ENCODE results near the gene MPL. TPM values are rescaled to one million over a fixed set of nuclear protein-coding genes. Genes with fewer than 3 reads are reported as not detected.

MPL gene
- polyA plus RNA-seq, 1 donor from 2014 or later: not detected

DNA sequence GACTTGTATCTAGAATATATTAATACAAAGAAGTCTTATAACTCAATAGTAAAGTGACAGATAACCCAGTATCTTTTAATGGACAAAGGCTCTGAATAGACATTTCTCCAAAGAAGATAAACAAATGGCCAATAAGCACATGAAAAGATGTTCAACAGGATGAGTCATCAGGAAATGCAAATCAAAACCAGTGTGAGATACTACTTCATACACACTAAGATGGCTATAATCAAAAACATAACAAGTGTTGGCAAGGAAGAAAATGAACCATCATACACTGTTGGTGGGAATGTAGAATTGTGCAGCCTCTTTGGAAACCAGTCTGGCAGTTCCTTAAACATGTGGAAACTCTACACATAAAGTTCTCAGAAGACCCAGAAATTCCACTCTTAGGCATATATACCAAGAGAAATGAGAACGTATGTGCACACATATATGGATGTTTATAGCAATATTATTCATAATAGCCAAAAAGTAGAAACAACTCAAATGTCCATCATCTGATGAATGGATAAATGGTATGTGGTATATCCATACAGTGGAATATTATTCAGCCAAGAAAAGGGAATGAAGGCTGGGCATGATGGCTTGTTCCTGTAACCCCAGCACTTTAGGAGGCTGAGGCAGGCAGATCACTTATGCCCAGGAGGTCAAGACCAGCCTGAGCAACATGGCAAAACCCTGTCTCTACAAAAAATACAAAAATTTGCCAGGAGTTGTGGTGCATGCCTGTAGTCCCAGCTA is 9.9 kb upstream of the MPL start:
- Mint-ChIP-seq H3K9me3 (peaks cover 5 to 34% (median 11%) of the 10 kb centered on the region in 3 donors), H3K4me3 (no peak overlapping the region), H3K27ac (no peak overlapping the region), H3K36me3 (no peaks in the 10 kb centered on the region), H3K27me3 (peaks cover 6% of the 10 kb centered on the region), H3K4me1 (no peaks in the 10 kb centered on the region)

DNA sequence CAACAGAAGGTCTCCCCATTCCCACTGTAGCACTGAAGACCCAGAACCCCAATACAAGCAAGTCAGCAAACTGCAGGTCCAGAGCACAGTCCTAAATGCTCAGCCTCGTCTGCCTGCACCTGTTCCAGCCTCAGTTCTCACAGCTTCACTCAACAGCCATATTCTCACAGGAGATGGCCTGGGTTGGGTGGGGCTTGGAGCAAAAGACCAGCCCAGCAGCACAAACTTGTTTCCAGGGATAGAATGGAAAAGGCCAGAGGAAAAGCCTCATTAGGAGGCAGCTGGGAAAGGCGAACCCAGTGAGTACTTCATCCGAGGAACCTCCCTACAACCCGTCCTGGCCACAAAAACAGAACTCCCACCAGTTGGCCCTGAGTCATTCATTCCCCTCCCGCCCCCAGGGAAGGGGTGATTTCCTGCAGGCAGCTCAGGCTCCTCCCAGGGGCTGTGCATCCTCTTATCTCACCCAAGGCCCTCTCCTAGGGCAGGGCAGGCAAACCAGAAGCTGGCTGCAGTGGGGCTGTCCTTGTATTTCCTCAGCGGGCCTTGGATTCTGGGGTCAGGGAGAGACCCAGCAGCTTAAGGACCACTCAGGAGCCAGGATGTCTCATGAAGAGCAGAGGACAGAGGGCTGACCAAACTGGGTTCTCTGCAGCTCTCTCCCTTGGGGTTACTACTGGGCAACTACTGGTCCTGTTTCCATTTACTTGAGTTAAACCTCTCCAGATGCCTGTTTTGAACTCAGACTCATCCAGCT is 7.4 kb upstream of the MPL start:
- no peaks in the 10 kb centered on the region for H3K4me1 Mint-ChIP-seq
- H3K27me3 Mint-ChIP-seq: no peaks in the 10 kb centered on the region
- no peak overlapping the region for H3K27ac Mint-ChIP-seq
- no peaks in the 10 kb centered on the region for H3K36me3 Mint-ChIP-seq
- H3K9me3 Mint-ChIP-seq: peaks cover 1 to 23% (median 7%) of the 10 kb centered on the region in 3 donors
- no peak overlapping the region for H3K4me3 Mint-ChIP-seq

DNA sequence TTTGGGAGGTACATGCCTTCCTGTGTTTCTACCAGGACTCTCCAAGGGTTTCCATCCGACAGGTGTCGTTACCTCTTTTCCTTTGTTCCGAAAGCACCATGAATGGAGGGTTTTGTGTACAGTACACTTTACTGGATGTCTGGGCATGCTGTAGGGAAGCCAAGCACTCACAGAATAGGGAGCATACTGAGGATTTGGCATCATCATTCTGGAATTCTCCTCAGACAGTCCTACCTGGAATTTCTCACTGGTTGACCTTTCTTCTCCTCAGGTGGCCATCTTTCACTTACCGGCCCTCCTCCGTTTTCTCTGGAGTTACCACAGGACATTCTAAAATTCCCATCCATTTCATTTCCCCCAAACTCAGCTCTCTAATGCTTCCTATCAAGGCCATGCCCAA is 5.9 kb upstream of the MPL start:
- H3K4me3 Mint-ChIP-seq: no peak overlapping the region
- no peak overlapping the region for H3K27ac Mint-ChIP-seq
- H3K9me3 Mint-ChIP-seq: peaks cover 0 to 16% (median 2%) of the 10 kb centered on the region in 3 donors
- no peaks in the 10 kb centered on the region for H3K4me1 Mint-ChIP-seq
- H3K36me3 Mint-ChIP-seq: no peaks in the 10 kb centered on the region
- H3K27me3 Mint-ChIP-seq: no peaks in the 10 kb centered on the region

DNA sequence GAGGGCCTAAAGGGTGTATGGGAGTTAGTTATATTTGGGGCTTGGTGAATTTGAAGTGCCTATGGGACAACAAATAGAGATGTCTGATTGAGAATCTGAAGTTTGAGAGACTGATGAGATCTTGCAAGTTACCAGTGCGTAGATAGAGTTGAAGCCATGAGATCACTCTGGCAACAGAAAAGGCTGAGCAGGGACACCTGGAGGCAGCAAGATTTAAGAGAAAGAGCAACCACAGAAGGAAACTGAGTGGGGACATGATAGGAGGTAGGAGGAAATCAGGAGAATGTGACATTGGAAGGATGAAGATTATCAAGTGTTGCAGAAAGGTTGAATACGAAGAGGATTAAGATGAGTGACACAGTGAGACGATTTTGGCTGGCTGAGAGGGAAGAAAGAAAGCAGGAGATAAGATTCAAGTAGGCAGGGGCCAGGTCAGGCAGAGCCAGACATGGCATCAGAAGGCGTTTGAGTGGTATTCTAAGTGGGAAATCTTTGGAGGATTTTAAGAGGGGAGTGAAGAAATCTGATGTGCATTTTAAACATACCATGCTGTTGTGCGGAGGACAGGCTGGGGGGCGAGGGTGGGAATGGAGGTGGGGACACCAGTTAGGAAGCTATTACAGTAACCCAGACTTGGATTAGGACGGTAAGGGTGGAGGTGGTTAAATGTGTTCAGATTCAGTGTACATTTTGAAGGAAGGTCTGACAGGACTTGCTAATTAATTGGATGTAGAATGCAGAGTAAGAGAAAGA is 3.0 kb upstream of the MPL start:
- no peaks in the 10 kb centered on the region for H3K4me1 Mint-ChIP-seq
- no peaks in the 10 kb centered on the region for H3K9me3 Mint-ChIP-seq
- no peak overlapping the region for H3K4me3 Mint-ChIP-seq
- peaks cover 3% of the 10 kb centered on the region for H3K27me3 Mint-ChIP-seq
- H3K27ac Mint-ChIP-seq: no peak overlapping the region
- H3K36me3 Mint-ChIP-seq: no peaks in the 10 kb centered on the region

DNA sequence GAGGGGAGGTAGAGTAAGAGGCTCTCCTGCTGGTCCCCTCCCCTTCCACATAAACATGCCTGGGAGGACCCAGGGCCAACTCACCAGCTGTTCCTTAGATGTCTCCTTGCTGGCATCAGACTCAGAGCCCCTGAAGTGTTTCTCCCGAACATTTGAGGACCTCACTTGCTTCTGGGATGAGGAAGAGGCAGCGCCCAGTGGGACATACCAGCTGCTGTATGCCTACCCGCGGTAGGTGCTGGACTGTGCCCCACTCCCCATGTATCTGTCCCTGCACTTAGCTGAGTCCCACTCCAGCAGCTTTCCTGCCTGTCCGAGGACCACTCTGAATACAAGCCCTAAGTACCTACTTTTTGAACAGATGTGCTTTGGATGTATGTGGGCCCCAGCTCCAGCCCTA is 383 bp downstream of the MPL start:
- Mint-ChIP-seq H3K27me3 (peaks cover 3% of the 10 kb centered on the region), H3K4me1 (peaks cover 0 to 2% (median 0%) of the 10 kb centered on the region in 3 donors), H3K27ac (no peak overlapping the region), H3K9me3 (peaks cover 0 to 2% (median 0%) of the 10 kb centered on the region in 3 donors), H3K4me3 (no peak overlapping the region), H3K36me3 (no peaks in the 10 kb centered on the region)

DNA sequence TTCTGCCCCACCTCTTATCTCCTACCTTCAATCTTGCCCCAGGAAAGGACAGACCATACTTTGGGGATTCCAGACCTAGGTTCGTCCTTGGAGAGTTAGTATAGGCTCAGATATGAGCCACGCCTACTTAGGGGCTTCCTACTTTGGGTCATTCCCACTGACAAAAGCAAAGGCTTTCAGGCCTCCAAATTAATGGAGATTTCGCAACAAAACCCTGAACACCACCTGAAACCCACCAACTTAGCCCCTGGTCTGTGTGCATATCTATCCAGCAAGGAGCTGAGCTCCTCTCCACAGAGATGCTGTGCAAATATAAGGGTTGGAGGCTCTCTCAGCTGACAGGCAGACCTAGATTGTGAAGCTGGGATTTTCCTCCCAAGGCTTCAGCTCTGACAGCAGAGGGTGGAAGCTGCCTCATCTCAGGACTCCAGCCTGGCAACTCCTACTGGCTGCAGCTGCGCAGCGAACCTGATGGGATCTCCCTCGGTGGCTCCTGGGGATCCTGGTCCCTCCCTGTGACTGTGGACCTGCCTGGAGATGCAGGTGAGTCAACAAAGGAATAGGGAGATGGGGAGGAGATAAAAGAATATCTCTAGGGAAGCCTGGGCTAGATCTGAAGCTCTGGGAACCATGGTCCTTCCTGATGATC is 2.1 kb downstream of the MPL start:
- peaks cover 0 to 2% (median 0%) of the 10 kb centered on the region in 3 donors for H3K4me1 Mint-ChIP-seq
- H3K4me3 Mint-ChIP-seq: no peak overlapping the region
- H3K9me3 Mint-ChIP-seq: peaks cover 0 to 2% (median 0%) of the 10 kb centered on the region in 3 donors
- H3K27ac Mint-ChIP-seq: no peak overlapping the region
- peaks cover 3% of the 10 kb centered on the region for H3K27me3 Mint-ChIP-seq
- H3K36me3 Mint-ChIP-seq: no peaks in the 10 kb centered on the region

DNA sequence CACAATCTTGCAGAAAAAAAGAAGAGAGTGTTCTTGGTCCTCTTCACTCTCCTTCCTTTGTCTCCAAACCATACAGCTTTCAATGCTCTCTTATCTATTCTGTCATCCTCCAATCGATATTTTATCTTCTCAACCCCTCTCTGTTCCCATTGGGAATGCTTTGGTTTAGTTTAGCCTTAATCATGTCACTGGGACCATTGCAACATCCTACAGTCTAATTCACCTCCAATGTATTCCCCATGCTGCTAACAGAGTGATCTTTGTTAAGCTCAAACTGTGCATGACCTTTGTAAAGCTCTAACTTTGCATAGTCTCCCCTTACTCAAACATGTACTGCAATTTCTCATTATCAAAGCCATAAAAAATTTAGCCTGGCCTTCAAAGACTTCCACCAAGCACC is 2.9 kb downstream of the MPL start:
- Mint-ChIP-seq H3K27me3 (peaks cover 3% of the 10 kb centered on the region), H3K36me3 (no peaks in the 10 kb centered on the region), H3K4me1 (peaks cover 0 to 2% (median 0%) of the 10 kb centered on the region in 3 donors), H3K27ac (no peak overlapping the region), H3K9me3 (peaks cover 0 to 2% (median 0%) of the 10 kb centered on the region in 3 donors), H3K4me3 (no peak overlapping the region)

DNA sequence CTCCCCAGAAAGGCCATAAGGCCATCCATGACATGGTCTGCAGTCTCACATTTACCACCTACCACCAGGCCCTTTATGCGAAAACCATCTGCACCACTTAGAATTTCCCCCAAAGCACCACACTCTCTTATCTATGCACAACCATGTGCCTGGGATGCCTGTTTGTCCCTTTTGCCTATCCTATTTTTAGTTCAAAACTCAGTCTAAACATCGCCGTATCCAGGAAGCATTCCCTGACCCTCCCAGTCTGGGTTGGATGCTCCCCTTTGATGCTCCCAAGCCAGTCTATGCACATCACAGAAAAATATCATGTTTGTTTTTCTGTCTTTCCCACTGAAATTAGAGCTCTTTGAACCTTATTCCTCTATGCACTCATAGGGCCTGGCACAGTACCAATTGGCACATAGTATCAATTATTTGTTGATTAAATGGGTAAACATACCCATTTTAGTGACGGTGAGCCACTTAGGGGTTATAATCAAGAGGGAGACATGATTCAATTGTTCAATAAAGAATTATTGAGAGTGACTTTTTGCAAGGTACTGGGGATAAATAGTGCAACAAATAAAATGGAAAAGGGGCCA is 6.7 kb downstream of the MPL start:
- Mint-ChIP-seq H3K9me3 (peaks cover 0 to 2% (median 0%) of the 10 kb centered on the region in 3 donors), H3K36me3 (no peaks in the 10 kb centered on the region), H3K27me3 (peaks cover 3% of the 10 kb centered on the region), H3K4me1 (peaks cover 0 to 5% (median 4%) of the 10 kb centered on the region in 3 donors), H3K27ac (peak overlapping the region in 1 of 3 donors; percentile 7), H3K4me3 (no peak overlapping the region)

DNA sequence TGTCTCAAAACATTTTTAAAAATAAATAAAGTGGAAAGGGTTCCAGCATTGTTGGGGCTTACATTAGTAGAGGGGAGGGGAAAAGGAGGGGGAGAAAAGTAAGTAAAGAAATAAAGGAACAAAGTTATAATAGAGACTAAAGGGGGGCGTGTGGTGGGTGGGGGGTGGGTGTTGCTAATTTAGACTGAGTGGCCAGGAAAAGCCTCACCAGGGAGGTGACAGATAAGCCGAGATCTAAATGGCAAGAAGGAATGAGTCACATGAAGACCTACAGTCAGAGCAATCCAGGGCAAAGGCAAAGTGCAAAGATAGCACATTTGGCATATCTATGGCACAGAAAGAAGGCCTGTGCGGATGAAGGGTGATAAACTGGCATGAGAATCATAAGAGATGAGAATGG is 7.5 kb downstream of the MPL start:
- Mint-ChIP-seq H3K4me3 (no peak overlapping the region), H3K9me3 (peaks cover 0 to 2% (median 0%) of the 10 kb centered on the region in 3 donors), H3K27ac (no peak overlapping the region), H3K27me3 (peaks cover 3% of the 10 kb centered on the region), H3K4me1 (peaks cover 0 to 12% (median 11%) of the 10 kb centered on the region in 3 donors), H3K36me3 (peaks cover 3% of the 10 kb centered on the region)

DNA sequence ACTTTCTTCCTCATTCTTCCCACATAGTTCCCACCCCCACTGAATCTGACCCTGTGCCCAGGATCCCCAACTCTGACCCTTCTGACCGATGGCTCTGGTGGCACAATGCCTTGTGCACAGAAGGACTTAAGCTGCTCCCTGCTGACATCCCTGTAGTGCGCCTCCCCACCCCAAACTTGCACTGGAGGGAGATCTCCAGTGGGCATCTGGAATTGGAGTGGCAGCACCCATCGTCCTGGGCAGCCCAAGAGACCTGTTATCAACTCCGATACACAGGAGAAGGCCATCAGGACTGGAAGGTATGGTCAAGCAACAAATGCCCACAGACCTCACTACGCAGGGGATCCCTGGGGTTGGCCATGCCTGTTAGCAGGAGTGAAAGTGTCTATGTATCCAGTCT is 9.0 kb downstream of the MPL start:
- peaks cover 3% of the 10 kb centered on the region for H3K36me3 Mint-ChIP-seq
- H3K4me3 Mint-ChIP-seq: no peak overlapping the region
- H3K27me3 Mint-ChIP-seq: peaks cover 3% of the 10 kb centered on the region
- H3K4me1 Mint-ChIP-seq: peaks cover 0 to 12% (median 9%) of the 10 kb centered on the region in 3 donors
- no peaks in the 10 kb centered on the region for H3K9me3 Mint-ChIP-seq
- peak overlapping the region in 1 of 3 donors; percentile 16 for H3K27ac Mint-ChIP-seq

DNA sequence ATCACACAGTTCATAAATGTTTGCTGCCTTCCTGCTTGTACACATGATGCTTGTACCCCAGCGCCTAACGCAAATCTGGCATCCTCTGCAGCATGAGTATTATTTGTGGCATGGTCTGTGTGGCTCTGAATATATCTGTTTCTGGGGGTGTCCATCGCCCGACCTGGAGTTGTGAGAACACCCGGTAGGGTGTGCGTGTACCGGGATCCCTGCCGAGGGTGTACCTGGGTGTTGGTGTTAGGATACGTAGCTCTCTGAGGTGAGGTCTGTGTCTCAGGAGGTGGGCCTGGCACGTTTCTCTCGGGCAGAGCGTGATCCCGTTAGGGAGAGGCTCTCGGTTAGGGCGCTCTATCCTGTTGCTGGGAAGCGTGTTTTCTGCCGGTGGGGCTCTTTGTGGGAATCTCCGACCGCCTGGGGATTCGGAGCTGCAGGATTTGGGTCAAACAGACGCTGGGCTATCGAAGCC is 10.8 kb downstream of the MPL start:
- H3K27ac Mint-ChIP-seq: peak overlapping the region in 1 of 3 donors; percentile 80
- H3K4me3 Mint-ChIP-seq: peak overlapping the region in 2 of 4 donors; percentile 60 to 85
- H3K4me1 Mint-ChIP-seq: peaks cover 0 to 12% (median 9%) of the 10 kb centered on the region in 3 donors
- H3K36me3 Mint-ChIP-seq: peaks cover 3% of the 10 kb centered on the region
- H3K27me3 Mint-ChIP-seq: peaks cover 3% of the 10 kb centered on the region
- no peaks in the 10 kb centered on the region for H3K9me3 Mint-ChIP-seq

DNA sequence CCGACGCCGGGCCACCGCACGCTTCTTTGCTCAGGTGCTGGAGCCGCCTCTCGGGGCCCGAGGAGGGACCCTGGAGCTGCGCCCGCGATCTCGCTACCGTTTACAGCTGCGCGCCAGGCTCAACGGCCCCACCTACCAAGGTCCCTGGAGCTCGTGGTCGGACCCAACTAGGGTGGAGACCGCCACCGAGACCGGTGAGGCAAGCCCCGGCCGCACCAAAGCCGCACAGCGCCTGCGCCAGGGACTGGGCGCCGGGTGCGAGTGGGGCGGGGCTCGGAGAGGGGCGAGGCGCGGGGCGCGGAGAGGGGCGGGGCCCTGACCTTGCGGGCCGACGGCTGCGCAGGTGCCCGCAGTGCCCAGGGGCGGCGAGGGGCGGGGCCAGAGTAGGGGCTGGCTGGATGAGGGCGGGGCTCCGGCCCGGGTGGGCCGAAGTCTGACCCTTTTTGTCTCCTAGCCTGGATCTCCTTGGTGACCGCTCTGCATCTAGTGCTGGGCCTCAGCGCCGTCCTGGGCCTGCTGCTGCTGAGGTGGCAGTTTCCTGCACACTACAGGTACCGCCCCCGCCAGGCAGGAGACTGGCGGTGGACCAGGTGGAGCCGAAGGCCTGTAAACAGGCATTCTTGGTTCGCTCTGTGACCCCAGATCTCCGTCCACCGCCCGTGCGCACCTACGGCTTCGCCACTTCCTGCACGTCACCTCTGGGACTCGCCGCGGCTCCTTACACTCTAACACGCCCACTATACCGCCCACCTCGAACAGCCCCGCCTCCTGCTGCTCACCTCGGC is 11.4 kb downstream of the MPL start:
- H3K4me1 Mint-ChIP-seq: peaks cover 0 to 12% (median 9%) of the 10 kb centered on the region in 3 donors
- peaks cover 3% of the 10 kb centered on the region for H3K27me3 Mint-ChIP-seq
- no peaks in the 10 kb centered on the region for H3K9me3 Mint-ChIP-seq
- peaks cover 3% of the 10 kb centered on the region for H3K36me3 Mint-ChIP-seq
- H3K4me3 Mint-ChIP-seq: peak overlapping the region; percentile 80 to 92 (median 86)
- H3K27ac Mint-ChIP-seq: peak overlapping the region; percentile 86 to 95 (median 95)

DNA sequence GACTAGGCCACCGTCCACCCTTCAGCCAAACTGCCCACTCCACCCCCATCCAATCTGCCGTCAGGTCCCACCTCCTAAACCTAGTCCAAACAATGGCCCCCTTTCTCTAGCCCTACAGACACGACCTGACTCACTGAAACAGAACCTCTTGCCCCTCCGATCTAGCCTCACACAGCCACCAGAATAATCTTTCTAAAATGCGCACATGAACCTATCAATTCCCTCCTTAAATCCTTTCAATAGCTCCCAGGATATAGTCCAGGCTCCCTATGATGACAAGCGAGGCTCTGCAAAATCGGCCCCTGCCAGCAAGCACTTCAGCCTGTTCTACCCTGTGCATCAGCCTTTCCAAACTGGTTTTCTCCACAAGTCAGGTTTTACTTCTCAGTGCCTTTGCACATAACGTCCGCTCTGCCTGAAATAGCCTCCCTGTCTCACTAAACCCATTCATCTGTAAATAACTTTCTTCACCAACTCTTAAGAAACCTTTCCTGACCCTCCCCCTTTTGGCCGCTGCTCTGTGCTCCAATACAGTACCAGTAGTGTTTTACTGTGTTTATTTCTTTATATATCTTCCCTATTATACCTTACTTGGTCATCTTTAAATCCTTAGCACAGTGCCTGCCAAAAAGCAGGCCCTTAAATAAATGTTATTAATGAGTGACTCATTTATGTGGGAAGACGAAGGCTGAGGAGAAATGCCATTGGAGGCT is 12.1 kb downstream of the MPL start:
- Mint-ChIP-seq H3K36me3 (peaks cover 3% of the 10 kb centered on the region), H3K9me3 (no peaks in the 10 kb centered on the region), H3K4me1 (peaks cover 0 to 12% (median 9%) of the 10 kb centered on the region in 3 donors), H3K27ac (peak overlapping the region; percentile 86 to 95 (median 95)), H3K27me3 (peaks cover 3% of the 10 kb centered on the region), H3K4me3 (peak overlapping the region; percentile 80 to 92 (median 86))
